Subcutaneous abdominal adipose tissue (tissue), 5 donors: ENCODE data around the gene UNC45A.

Experiments
- H3K27ac ChIP-seq: one replicate; pipeline ENCODE4 v1.7.0; 2013; ENCODE audit warnings: low read depth, mild to moderate bottlenecking, inconsistent platforms, low read length, moderate library complexity
- H3K27me3 ChIP-seq, 5 donors: one replicate each; pipeline ENCODE4 v1.7.0; 2013; ENCODE audit warnings: low read length in 5 of 5, inconsistent platforms in 1 of 5; ENCODE audit not compliant: control insufficient read depth in 5 of 5, insufficient read depth in 4 of 5
- H3K36me3 ChIP-seq, 5 donors: one replicate each; pipeline ENCODE4 v1.7.0; 2013; ENCODE audit warnings: low read length in 5 of 5; ENCODE audit not compliant: control insufficient read depth in 5 of 5, insufficient read depth in 5 of 5
- H3K4me1 ChIP-seq, 5 donors: one replicate each; pipeline ENCODE4 v1.7.0; 2013; ENCODE audit warnings: low read length in 5 of 5, mild to moderate bottlenecking in 3 of 5, moderate library complexity in 1 of 5; ENCODE audit not compliant: control insufficient read depth in 5 of 5, insufficient read depth in 5 of 5
- H3K4me3 ChIP-seq, 5 donors: one replicate each; pipeline ENCODE4 v1.7.0; 2013; ENCODE audit warnings: low read length in 5 of 5, low read depth in 1 of 5
- H3K9ac ChIP-seq, 5 donors: one replicate each; pipeline ENCODE4 v1.7.0; 2013; ENCODE audit warnings: low read length in 5 of 5, mild to moderate bottlenecking in 4 of 5, moderate library complexity in 3 of 5
- H3K9me3 ChIP-seq, 5 donors: one replicate each; pipeline ENCODE4 v1.7.0; 2013; ENCODE audit warnings: low read length in 5 of 5; ENCODE audit not compliant: control insufficient read depth in 5 of 5
- donor health status: healthy.
- donor health status: healthy.
- donor health status: healthy.
- donor health status: healthy.
- donor health status: healthy.

Gene UNC45A

DNA sequence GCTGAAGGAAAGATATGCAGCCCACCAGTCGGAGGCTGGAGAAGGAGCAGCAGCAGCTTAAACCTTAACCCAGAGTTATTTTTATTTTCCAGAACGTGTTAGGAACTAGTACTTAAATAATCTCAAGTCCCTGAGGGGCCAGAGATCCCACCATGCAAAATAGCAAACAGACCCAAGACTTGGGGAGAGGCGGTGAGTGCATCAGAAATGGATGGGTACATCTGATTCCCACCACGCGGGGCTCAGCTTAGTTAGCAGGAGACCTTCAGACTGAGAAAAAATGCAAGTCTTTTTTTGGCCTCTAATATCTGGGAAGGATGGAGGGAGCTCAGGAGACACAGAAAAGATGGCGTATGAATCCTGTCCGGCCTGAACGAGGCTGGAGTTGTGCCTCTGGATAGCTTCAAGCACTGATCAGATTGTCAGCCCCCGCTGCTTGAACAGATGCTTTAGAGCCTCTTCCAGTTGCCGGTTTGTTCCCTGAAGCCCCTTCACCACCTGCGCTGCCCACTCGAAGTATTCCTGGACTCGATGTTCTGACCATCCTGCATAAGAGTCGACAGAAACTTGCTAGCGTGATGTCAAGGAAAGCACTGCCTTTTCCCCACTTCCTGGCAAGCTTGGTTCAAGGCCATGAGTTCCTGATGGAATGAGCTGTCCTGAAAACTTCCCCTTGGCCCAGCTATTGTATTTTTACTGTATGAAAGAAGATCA, 4.1 kb upstream of the UNC45A start:
- H3K36me3 ChIP-seq: no peaks in the 10 kb centered on the region
- no peaks in the 10 kb centered on the region for H3K27me3 ChIP-seq
- peak overlapping the region; percentile 64 to 89 (median 78) for H3K9ac ChIP-seq
- H3K4me3 ChIP-seq: peak overlapping the region; percentile 73 to 95 (median 84)
- H3K9me3 ChIP-seq: no peaks in the 10 kb centered on the region
- H3K27ac ChIP-seq: peak overlapping the region; percentile 99
- H3K4me1 ChIP-seq: peaks cover 9 to 65% (median 56%) of the 10 kb centered on the region in 5 donors

DNA sequence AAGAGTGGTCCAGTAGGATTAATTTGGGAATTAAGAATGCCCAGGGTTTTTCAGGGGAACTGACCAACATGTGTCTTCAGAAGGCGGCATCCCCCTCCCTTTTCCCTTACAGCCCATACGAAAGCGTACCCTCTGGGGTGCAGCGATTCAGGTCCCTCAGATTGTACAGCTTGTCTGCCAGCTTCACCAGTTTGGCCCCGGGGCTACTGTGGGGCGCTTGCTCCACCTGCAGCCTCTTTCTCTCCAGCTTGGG, 3.6 kb upstream of the UNC45A start:
- Histone ChIP-seq H3K4me3 (peak overlapping the region; percentile 71 to 95 (median 84)), H3K36me3 (no peaks in the 10 kb centered on the region), H3K9ac (peak overlapping the region in 4 of 5 donors; percentile 86 to 97 (median 92)), H3K27ac (peak overlapping the region; percentile 99), H3K4me1 (peaks cover 11 to 69% (median 61%) of the 10 kb centered on the region in 5 donors), H3K9me3 (no peaks in the 10 kb centered on the region), H3K27me3 (no peaks in the 10 kb centered on the region)

DNA sequence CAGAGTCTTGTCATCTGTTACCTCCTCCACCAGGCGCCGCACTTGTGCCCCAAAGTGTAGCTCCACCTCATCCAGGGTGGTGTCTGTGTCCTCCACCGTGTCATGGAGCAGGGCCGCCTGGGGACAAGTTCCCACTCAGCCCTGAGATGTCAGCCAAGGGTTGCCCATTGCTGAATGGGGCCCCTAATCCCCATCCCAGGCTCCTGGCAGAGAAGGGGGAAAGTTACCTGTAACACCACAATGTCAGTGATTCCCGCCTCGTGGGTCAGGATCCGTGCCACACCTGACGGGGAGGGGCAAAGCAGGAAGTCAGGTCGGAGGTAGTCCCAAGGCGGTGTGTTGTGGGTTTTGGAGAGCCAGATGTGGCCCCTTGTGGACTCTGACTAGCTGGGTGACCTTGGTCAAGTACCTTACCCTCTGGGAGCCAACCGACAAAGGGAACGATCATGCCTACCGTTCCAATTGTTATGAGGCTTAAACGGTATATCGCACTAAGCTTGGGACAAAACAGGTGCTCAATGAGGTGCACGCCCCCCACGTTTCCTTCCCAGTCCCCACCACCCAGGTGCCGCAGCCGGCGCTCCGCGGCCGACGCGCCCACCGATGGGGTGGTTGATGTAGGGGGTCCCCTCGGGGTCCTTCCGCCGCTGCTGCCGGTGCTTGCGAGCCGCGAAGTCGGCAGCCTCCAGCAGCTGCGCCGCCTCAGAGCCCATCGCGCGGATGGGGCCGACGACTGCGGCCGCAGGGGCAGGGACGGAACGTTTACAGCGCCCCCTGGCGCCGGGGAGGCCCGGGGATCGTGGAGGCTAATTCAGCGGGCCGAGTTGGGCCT, 3.0 kb upstream of the UNC45A start, which contains the start of gene HDDC3:
Gene HDDC3 (minus strand): TSS at position 722 of the 832 bp plus-strand sequence. CDS start 9 bp downstream, at position 713.
- H3K36me3 ChIP-seq: peaks cover 0 to 2% (median 0%) of the 10 kb centered on the region in 5 donors
- H3K4me1 ChIP-seq: peaks cover 11 to 75% (median 62%) of the 10 kb centered on the region in 5 donors
- H3K9me3 ChIP-seq: no peaks in the 10 kb centered on the region
- peak within 1 kb of the TSS; percentile 99 for H3K27ac ChIP-seq
- peak within 1 kb of the TSS; percentile 21 to 97 (median 89) for H3K9ac ChIP-seq
- no peaks in the 10 kb centered on the region for H3K27me3 ChIP-seq
- H3K4me3 ChIP-seq: peak within 1 kb of the TSS; percentile 71 to 95 (median 84)

DNA sequence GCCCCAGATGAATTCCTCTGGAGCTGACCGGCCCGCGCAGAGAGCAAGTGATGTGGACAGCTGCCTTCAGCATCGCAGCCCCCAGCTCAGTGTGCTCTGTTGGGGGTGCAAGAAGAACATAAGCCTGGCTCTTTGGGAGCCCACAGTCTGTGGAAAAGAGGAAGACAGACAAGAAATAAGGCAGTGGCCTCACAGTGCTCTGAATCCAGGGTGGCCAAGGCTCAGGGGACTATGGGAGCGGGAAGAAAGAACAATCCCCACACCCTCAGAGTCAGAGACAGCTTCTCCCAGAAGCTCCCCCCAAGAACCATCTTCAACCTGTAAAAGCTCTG, 2.5 kb upstream of the UNC45A start:
- Histone ChIP-seq H3K9ac (peak overlapping the region in 4 of 5 donors; percentile 86 to 97 (median 92)), H3K27ac (peak overlapping the region; percentile 99), H3K27me3 (no peaks in the 10 kb centered on the region), H3K4me3 (peak overlapping the region in 4 of 5 donors; percentile 71 to 88 (median 83)), H3K4me1 (peaks cover 11 to 75% (median 62%) of the 10 kb centered on the region in 5 donors), H3K36me3 (peaks cover 0 to 2% (median 0%) of the 10 kb centered on the region in 5 donors), H3K9me3 (no peaks in the 10 kb centered on the region)

DNA sequence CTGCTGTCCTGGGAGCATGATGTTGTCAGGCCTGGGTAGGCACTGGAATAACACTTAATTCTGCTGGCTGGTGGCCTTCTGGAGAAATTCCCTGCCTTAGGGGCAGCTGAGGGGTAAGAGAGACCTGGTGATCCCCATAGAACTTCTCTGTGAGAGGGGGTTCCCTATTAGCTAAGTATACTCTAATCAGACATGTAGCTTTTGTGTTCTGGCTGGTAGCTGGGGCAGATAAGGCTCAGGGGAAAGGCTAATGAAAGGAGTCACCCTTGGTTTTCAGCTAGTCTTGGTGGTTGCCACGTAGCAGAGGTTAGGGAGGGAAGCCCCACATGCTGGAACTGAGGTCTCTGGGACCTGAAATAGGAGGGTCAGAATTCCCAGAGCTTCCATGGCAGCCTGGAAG, 1.8 kb upstream of the UNC45A start:
- Histone ChIP-seq H3K36me3 (peaks cover 0 to 4% (median 2%) of the 10 kb centered on the region in 5 donors), H3K27me3 (no peaks in the 10 kb centered on the region), H3K9ac (peak overlapping the region in 1 of 5 donors; percentile 55), H3K4me3 (no peak overlapping the region), H3K27ac (no peak overlapping the region), H3K9me3 (no peaks in the 10 kb centered on the region), H3K4me1 (peaks cover 11 to 69% (median 59%) of the 10 kb centered on the region in 5 donors)

DNA sequence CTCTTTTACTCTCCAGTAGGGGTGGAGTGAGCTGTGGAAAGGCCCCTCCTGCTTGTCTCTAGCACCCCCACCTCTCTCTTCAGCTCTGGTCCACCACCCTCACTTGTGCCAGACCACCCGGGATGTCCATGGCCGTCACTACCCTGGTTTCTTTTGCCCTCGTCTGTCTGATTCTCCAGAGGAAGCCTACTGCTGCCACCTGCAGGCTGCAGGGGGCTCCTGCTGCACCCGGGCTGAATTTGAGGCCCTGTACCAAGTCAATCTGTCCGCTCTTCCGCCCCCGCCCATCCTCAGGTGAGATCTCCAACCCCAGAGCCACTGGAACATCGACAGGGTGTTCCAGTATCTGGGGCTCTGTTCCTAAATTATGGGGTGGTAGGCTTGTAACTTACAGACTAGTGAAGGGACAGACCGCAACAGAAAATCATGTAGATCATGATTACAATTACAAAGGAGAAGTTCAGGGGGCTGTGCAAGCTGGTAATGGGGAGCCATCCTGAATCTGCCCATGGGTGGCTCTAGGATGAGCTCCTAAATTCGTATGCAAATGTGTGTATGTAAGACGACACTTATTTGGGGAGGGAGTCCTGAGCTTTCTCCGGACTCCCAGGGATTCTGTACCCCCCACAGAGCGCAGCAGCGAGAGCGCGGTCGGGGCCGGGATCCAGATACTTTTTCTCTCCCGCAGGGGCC, 683 bp upstream of the UNC45A start:
- H3K4me3 ChIP-seq: peak overlapping the region; percentile 31 to 78 (median 75)
- H3K27ac ChIP-seq: peak overlapping the region; percentile 67
- H3K9me3 ChIP-seq: no peaks in the 10 kb centered on the region
- peaks cover 0 to 13% (median 7%) of the 10 kb centered on the region in 5 donors for H3K36me3 ChIP-seq
- H3K27me3 ChIP-seq: no peaks in the 10 kb centered on the region
- H3K9ac ChIP-seq: peak overlapping the region in 3 of 5 donors; percentile 37 to 76 (median 68)
- peaks cover 11 to 58% (median 48%) of the 10 kb centered on the region in 5 donors for H3K4me1 ChIP-seq

DNA sequence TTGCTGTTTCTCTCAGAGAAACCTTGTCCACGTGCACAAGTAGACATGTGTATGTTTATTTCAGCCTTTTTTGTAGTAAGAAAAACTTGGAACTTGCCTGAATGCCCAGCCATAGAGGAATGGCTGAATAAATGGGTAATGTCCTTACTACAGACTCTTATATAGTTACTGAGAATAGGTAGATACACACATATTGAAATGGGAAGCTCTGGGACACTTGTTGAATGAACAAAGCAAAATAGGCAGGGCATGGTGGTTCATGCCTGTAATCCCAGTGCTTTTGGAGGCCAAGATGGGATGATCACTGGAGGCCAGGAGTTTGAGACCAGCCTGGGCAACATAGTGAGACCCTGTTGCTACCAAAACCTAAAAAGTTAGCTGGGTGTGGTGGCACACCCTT, 1.7 kb downstream of the UNC45A start:
- Histone ChIP-seq H3K27ac (no peak overlapping the region), H3K9ac (peak overlapping the region in 2 of 5 donors; percentile 68 to 76), H3K27me3 (no peaks in the 10 kb centered on the region), H3K4me1 (peaks cover 9 to 42% (median 33%) of the 10 kb centered on the region in 5 donors), H3K9me3 (no peaks in the 10 kb centered on the region), H3K4me3 (no peak overlapping the region), H3K36me3 (peaks cover 0 to 33% (median 29%) of the 10 kb centered on the region in 5 donors)

DNA sequence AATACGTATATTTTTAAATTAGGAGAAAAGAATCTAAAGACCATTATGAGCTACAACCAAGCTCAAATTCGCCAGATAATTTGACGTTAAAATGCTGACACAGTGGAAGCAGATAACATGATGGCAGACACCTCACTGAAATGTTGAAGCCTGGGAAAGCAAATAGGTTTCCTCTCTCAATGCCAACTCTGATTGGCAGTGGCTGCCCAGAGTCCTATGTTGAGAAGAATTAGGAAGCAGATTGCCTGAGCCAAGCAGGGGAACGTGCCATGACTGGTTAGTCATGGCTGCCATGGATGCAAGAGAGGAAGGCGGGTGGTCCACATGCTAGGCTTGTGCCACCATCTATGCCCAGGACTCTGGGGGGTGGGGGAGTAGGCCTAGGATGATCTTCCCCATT, 3.2 kb downstream of the UNC45A start:
- Histone ChIP-seq H3K27ac (no peak overlapping the region), H3K27me3 (no peaks in the 10 kb centered on the region), H3K36me3 (peaks cover 0 to 48% (median 43%) of the 10 kb centered on the region in 5 donors), H3K4me3 (no peak overlapping the region), H3K9me3 (no peaks in the 10 kb centered on the region), H3K4me1 (peaks cover 9 to 32% (median 26%) of the 10 kb centered on the region in 5 donors), H3K9ac (no peak overlapping the region)

DNA sequence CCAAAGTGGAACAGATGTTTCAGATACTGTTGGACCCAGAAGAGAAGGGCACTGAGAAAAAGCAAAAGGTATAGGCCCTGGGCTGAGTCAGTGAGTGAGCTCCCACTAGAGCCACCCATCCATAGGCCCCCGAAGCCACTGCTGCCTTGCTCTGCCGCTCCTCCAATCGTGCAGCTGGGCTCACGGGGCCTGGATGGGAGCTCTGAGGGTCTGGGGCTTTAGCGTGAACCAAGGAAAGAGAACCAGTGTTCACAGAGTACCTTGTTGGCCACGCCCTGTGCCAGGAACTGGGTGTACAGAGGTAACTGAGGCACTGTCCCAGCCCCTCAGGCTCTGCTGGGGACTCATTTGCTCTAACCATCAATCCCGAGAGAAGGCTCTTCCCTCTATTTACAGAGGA, 4.7 kb downstream of the UNC45A start:
- H3K36me3 ChIP-seq: peaks cover 0 to 62% (median 57%) of the 10 kb centered on the region in 5 donors
- peaks cover 5 to 22% (median 17%) of the 10 kb centered on the region in 5 donors for H3K4me1 ChIP-seq
- H3K27me3 ChIP-seq: no peaks in the 10 kb centered on the region
- H3K9me3 ChIP-seq: no peaks in the 10 kb centered on the region
- H3K4me3 ChIP-seq: no peak overlapping the region
- no peak overlapping the region for H3K9ac ChIP-seq
- no peak overlapping the region for H3K27ac ChIP-seq
